ENCODE data around the gene SERPINB4.

- no peak for TF ChIP-seq POLR2AphosphoS5 (IDR thresholded peaks at IDR 0.05; ENCODE audit: low read depth, low read length)
- no peak for TF ChIP-seq POLR2A (IDR thresholded peaks at IDR 0.05; ENCODE audit: low read depth, low read length)
- TF ChIP-seq TAF1 (IDR thresholded peaks at IDR 0.05; ENCODE audit: low read depth, low read length): no peak
- no peak for TF ChIP-seq PAX5 (IDR thresholded peaks at IDR 0.05; ENCODE audit: insufficient read depth, low read length, severe bottlenecking)
- TF ChIP-seq SPI1 (IDR thresholded peaks at IDR 0.05; ENCODE audit: low read depth, low read length): no peak
Observed at GRCh38 chr18:63603772-63604171, 40.3 kb downstream of the SERPINB4 start.

Measured in GM12891 (cell line).